ENCODE measurements around the gene SIRT5. TPM values are rescaled to one million over a fixed set of nuclear protein-coding genes. Genes with fewer than 3 reads are reported as not detected.

SIRT5 gene
- polyA plus RNA-seq, 1 donor from 2014 or later = 15.9 TPM

DNA sequence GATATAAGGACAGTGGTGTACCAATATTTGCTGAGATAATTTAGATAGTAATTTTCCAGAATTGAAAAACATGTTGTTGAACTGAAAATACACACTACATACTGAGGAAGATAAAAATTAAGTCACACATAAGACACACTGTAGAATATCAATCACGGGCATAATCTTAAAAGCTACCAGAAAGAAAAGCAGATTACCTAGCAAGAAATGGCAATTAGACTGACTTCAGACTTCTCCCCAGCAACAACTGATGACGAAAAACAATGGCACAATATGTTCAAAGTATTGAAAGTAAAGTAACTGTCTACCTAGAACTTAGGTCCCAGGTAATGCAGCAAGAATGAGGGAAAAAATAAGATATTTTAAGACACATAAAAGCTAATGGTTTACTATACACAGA lies 87.2 kb downstream of the SIRT5 start:
- Histone ChIP-seq H3K4me3 (ENCODE audit: low read length) (no peak overlapping the region), H3K9me3 (ENCODE audit: low read length) (no peaks in the 10 kb centered on the region), H3K4me2 (ENCODE audit: low read length) (no peak overlapping the region), H3K36me3 (ENCODE audit: insufficient read depth, low read length) (no peaks in the 10 kb centered on the region), H2AFZ (ENCODE audit: low read depth, low read length) (no peak overlapping the region), H3K79me2 (replicated peaks; ENCODE audit: insufficient read depth, low read length) (peaks cover 86% of the 10 kb centered on the region), H3K27ac (ENCODE audit: low read length) (no peak overlapping the region), H4K20me1 (ENCODE audit: insufficient read depth) (no peaks in the 10 kb centered on the region), H3K9me2 (ENCODE audit: insufficient read depth, low read length) (no peaks in the 10 kb centered on the region), H3K9ac (ENCODE audit: low read length) (no peak overlapping the region), H3F3A (ENCODE audit: insufficient read depth, low read length, poor library complexity, severe bottlenecking) (no peaks in the 10 kb centered on the region), H3K27me3 (ENCODE audit: insufficient read depth, low read depth, low read length) (no peaks in the 10 kb centered on the region)
- TF ChIP-seq POLR2AphosphoS5 (IDR thresholded peaks at IDR 0.05) (no peak), SMC3 (conservative IDR thresholded peaks at IDR 0.05; ENCODE audit: poor library complexity) (no peak), TAF1 (IDR thresholded peaks at IDR 0.05; ENCODE audit: low read depth) (no peak), RAD21 (conservative IDR thresholded peaks at IDR 0.05) (no peak), EZH2 (IDR thresholded peaks at IDR 0.05; ENCODE audit: borderline replicate concordance, insufficient read depth, low read length, poor library complexity, severe bottlenecking) (no peak), MXI1 (conservative IDR thresholded peaks at IDR 0.05; ENCODE audit: poor library complexity, severe bottlenecking) (no peak), EP300 (conservative IDR thresholded peaks at IDR 0.05; ENCODE audit: poor library complexity, severe bottlenecking) (no peak)
- TF ChIP-seq, protein P1, sequence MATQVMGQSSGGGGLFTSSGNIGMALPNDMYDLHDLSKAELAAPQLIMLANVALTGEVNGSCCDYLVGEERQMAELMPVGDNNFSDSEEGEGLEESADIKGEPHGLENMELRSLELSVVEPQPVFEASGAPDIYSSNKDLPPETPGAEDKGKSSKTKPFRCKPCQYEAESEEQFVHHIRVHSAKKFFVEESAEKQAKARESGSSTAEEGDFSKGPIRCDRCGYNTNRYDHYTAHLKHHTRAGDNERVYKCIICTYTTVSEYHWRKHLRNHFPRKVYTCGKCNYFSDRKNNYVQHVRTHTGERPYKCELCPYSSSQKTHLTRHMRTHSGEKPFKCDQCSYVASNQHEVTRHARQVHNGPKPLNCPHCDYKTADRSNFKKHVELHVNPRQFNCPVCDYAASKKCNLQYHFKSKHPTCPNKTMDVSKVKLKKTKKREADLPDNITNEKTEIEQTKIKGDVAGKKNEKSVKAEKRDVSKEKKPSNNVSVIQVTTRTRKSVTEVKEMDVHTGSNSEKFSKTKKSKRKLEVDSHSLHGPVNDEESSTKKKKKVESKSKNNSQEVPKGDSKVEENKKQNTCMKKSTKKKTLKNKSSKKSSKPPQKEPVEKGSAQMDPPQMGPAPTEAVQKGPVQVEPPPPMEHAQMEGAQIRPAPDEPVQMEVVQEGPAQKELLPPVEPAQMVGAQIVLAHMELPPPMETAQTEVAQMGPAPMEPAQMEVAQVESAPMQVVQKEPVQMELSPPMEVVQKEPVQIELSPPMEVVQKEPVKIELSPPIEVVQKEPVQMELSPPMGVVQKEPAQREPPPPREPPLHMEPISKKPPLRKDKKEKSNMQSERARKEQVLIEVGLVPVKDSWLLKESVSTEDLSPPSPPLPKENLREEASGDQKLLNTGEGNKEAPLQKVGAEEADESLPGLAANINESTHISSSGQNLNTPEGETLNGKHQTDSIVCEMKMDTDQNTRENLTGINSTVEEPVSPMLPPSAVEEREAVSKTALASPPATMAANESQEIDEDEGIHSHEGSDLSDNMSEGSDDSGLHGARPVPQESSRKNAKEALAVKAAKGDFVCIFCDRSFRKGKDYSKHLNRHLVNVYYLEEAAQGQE (IDR thresholded peaks at IDR 0.05; ENCODE audit: borderline replicate concordance) = no peak
- TF ChIP-seq, protein P2, sequence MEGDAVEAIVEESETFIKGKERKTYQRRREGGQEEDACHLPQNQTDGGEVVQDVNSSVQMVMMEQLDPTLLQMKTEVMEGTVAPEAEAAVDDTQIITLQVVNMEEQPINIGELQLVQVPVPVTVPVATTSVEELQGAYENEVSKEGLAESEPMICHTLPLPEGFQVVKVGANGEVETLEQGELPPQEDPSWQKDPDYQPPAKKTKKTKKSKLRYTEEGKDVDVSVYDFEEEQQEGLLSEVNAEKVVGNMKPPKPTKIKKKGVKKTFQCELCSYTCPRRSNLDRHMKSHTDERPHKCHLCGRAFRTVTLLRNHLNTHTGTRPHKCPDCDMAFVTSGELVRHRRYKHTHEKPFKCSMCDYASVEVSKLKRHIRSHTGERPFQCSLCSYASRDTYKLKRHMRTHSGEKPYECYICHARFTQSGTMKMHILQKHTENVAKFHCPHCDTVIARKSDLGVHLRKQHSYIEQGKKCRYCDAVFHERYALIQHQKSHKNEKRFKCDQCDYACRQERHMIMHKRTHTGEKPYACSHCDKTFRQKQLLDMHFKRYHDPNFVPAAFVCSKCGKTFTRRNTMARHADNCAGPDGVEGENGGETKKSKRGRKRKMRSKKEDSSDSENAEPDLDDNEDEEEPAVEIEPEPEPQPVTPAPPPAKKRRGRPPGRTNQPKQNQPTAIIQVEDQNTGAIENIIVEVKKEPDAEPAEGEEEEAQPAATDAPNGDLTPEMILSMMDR (IDR thresholded peaks at IDR 0.05; ENCODE audit: poor library complexity, severe bottlenecking) = no peak

GRCh38 chr6:13662651-13663334 lies 88.4 kb downstream of the SIRT5 start:
- Histone ChIP-seq H3K4me2 (ENCODE audit: low read length) (no peak overlapping the region), H3K36me3 (ENCODE audit: insufficient read depth, low read length) (no peaks in the 10 kb centered on the region), H3F3A (ENCODE audit: insufficient read depth, low read length, poor library complexity, severe bottlenecking) (no peaks in the 10 kb centered on the region), H3K4me3 (ENCODE audit: low read length) (no peak overlapping the region), H3K9me2 (ENCODE audit: insufficient read depth, low read length) (no peaks in the 10 kb centered on the region), H3K27ac (ENCODE audit: low read length) (no peak overlapping the region), H3K9ac (ENCODE audit: low read length) (no peak overlapping the region), H3K79me2 (replicated peaks; ENCODE audit: insufficient read depth, low read length) (peaks cover 92% of the 10 kb centered on the region), H2AFZ (ENCODE audit: low read depth, low read length) (no peak overlapping the region), H3K9me3 (ENCODE audit: low read length) (no peaks in the 10 kb centered on the region), H3K27me3 (ENCODE audit: insufficient read depth, low read depth, low read length) (no peaks in the 10 kb centered on the region), H4K20me1 (ENCODE audit: insufficient read depth) (no peaks in the 10 kb centered on the region)
- TF ChIP-seq RAD21 (conservative IDR thresholded peaks at IDR 0.05) (no peak), MXI1 (conservative IDR thresholded peaks at IDR 0.05; ENCODE audit: poor library complexity, severe bottlenecking) (no peak), EP300 (conservative IDR thresholded peaks at IDR 0.05; ENCODE audit: poor library complexity, severe bottlenecking) (no peak), SMC3 (conservative IDR thresholded peaks at IDR 0.05; ENCODE audit: poor library complexity) (no peak), POLR2AphosphoS5 (IDR thresholded peaks at IDR 0.05) (no peak), EZH2 (IDR thresholded peaks at IDR 0.05; ENCODE audit: borderline replicate concordance, insufficient read depth, low read length, poor library complexity, severe bottlenecking) (no peak), TAF1 (IDR thresholded peaks at IDR 0.05; ENCODE audit: low read depth) (no peak)
- TF ChIP-seq, protein P2 (IDR thresholded peaks at IDR 0.05; ENCODE audit: poor library complexity, severe bottlenecking) = no peak
- TF ChIP-seq, protein P1 (IDR thresholded peaks at IDR 0.05; ENCODE audit: borderline replicate concordance) = no peak

All from neural cell (in vitro differentiated cells).